Neural crest cell (in vitro differentiated cells): Measurements from ENCODE around the gene DAZAP1. TPM values are rescaled to one million over a fixed set of nuclear protein-coding genes. Genes with fewer than 3 reads are reported as not detected.
A peak's percentile ranks its signal among the peaks of the same experiment; 100 is the strongest.

Source experiments
- DNase-seq: peaks from one replicate; pipeline ENCODE4 v3.0.0; 2021; ENCODE audit warnings: low read depth, mixed read lengths, low spot score
- H3K27ac Mint-ChIP-seq: one replicate; pipeline ENCODE4 v1.8.0; 2021; ENCODE audit warnings: mild to moderate bottlenecking, mixed read lengths; ENCODE audit not compliant: unreplicated experiment
- H3K27me3 Mint-ChIP-seq: 2 replicates; pipeline ENCODE4 v1.8.0; 2021; ENCODE audit warnings: low read depth, mild to moderate bottlenecking, mixed read lengths
- H3K36me3 Mint-ChIP-seq: 2 replicates; pipeline ENCODE4 v1.8.0; 2021; ENCODE audit warnings: low read depth, mild to moderate bottlenecking, mixed read lengths
- H3K4me1 Mint-ChIP-seq: 2 replicates; pipeline ENCODE4 v1.8.0; 2021; ENCODE audit warnings: mixed read lengths
- H3K4me3 Mint-ChIP-seq: one replicate; pipeline ENCODE4 v1.8.0; 2021; ENCODE audit warnings: mild to moderate bottlenecking, mixed read lengths
- H3K9me3 Mint-ChIP-seq: 2 replicates; pipeline ENCODE4 v1.8.0; 2021; ENCODE audit warnings: mixed read lengths
- CTCF ChIP-seq: fragments of 200-600 bp; sonication (generic); conservative IDR thresholded peaks from 2 replicates; pipeline ENCODE4 v1.5.0; 2021; ENCODE audit warnings: antibody characterized with exemption, mild to moderate bottlenecking
- total RNA-seq: library from RNA; stranded (reverse); gene quantifications from 2 replicates; pipeline ENCODE4 v1.2.1, GENCODE V29; 2021

Gene DAZAP1
- total RNA-seq, 1 donor from 2014 or later = 146 TPM

GRCh38 chr19:1384478-1385110 lies 22.8 kb upstream of the DAZAP1 start:
- H3K4me1 Mint-ChIP-seq = peaks cover 22% of the 10 kb centered on the region
- peaks cover 2% of the 10 kb centered on the region for H3K9me3 Mint-ChIP-seq

GRCh38 chr19:1385816-1386215 lies 21.6 kb upstream of the DAZAP1 start:
- Mint-ChIP-seq H3K27ac (no peak overlapping the region), H3K36me3 (peaks cover 15% of the 10 kb centered on the region), H3K4me1 (peaks cover 22% of the 10 kb centered on the region), H3K27me3 (peaks cover 17% of the 10 kb centered on the region), H3K9me3 (peaks cover 2% of the 10 kb centered on the region), H3K4me3 (no peak overlapping the region)
- no peak for DNase-seq
- TF ChIP-seq CTCF = no peak

More at GRCh38 chr19:1384478-1385110, 22.8 kb upstream of the DAZAP1 start:
- peaks cover 15% of the 10 kb centered on the region for H3K36me3 Mint-ChIP-seq
- H3K4me3 Mint-ChIP-seq = peak overlapping the region; percentile 98
- no peak for TF ChIP-seq CTCF
- peaks cover 17% of the 10 kb centered on the region for H3K27me3 Mint-ChIP-seq
- no peak for DNase-seq
- peak overlapping the region; percentile 35 for H3K27ac Mint-ChIP-seq

DNA sequence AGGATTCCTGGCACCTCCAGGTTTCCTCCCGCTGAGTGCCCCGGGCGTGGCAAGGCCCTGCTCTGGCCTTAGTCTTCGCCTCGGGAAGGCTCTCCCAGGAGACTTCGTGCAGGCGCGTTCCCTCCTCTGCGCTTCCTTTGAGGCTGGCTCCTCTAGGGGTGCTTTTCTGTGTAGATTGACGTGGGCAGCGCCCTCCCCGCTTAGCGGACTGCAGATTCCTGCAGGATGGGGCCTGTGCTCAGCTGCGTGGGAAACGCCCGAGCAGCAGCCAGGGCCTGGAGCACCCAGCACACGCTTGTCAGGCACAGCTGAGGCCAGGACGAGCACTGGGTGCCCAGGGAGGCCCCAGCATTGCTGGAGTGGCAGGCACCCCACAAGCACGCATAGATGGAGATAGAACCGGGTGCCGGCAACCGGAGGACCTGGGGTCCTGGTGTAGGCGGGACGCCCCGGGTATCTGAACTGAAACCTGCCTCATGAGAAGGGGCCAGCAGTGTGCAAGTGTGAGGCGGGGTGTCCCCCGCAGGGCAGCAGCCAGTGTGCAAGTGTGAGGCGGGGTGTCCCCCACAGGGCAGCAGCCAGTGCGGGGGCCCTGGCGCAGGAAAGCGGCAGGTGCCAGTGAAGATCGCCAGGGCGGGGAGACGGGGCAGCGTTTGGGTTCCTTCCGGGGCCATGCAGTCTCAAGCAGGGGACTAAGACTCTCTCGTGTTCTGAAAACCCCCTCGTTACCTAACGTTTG lies 20.3 kb upstream of the DAZAP1 start:
- H3K36me3 Mint-ChIP-seq = peaks cover 15% of the 10 kb centered on the region
- H3K4me3 Mint-ChIP-seq = no peak overlapping the region
- DNase-seq = no peak
- no peak for TF ChIP-seq CTCF
- H3K27ac Mint-ChIP-seq = no peak overlapping the region
- H3K27me3 Mint-ChIP-seq = peaks cover 11% of the 10 kb centered on the region
- peaks cover 16% of the 10 kb centered on the region for H3K4me1 Mint-ChIP-seq
- peaks cover 2% of the 10 kb centered on the region for H3K9me3 Mint-ChIP-seq

DNA sequence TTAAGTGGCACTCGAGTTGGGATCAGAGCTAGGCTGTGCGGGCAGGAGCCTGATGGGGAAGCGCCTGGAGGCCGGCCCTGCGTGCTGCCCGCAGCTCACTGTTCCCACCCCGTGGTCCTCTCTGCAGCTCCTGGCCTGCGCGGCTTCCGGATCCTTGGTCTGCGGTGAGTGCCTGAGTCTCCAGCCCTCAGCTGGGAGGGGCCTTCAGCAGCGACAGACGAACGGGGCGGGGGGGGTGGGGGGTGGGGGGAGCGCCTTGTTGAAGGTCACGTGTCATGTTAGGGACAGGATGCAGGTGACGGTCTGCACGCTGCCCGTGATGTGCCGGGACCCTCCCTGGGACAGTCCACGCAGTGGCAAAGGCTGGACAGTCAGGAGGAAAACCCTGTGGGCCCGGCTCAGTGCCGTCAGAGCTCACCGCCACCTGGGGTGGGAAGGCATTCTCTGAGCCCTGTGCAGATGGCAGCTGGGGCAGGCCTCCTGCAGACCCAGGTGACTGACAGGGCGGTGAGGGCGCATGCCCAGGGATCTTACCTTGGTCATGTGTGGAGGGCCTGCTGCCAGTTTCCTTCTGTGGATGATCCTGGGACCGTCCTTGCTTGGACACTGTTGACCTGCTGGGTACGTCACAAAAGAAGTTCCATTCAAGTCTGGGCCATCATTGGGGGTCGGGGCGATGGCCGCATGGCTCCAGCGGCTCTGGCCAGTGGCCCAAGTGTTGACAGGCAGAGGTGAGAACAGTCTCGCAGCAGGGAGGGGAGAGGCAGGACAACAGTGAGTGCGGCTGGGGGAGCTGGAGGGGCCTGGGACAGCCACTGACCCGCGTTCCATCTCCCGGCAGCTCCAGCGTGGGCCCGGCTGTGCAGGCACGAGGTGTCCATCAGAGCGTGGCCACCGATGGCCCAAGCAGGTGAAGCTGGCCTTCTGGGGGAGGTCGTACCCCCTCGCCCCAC lies 19.4 kb upstream of the DAZAP1 start:
- Mint-ChIP-seq H3K36me3 (peaks cover 13% of the 10 kb centered on the region), H3K4me3 (no peak overlapping the region)

More for the DNA sequence above, 19.4 kb upstream of the DAZAP1 start:
- peak overlapping the region; percentile 43 for H3K27ac Mint-ChIP-seq
- TF ChIP-seq CTCF = no peak
- H3K4me1 Mint-ChIP-seq = peaks cover 13% of the 10 kb centered on the region
- peaks cover 2% of the 10 kb centered on the region for H3K9me3 Mint-ChIP-seq
- peaks cover 7% of the 10 kb centered on the region for H3K27me3 Mint-ChIP-seq
- no peak for DNase-seq
